ENCODE results near the gene DPYSL5.

DPYSL5 gene

DNA sequence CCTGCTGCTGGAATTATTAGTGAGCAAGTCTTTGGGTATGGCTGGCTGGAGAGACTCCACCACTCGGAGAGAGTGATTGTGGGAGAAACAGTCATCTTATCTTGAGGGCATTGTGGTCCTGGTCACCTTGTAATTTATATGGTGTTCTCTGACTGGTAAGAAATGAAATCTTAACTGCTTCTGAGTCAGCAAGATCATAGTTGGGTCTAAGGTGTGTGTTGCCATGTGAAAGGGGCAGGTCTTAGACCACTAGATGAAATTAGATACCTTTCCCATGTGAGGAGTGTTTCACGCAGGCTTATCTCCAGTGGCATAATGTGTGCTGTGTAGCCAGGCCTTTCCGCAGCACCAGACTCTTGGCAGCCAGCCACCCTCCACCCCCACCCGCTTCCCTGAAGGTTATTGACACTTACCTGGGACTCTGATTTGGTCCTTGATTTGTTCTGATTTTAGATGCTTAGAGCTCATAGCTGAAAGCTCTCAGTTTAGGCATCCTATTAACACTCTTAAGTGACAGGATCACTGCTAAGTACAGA is 130.2 kb downstream of the DPYSL5 start:
- DNase-seq (ENCODE audit: extremely low read depth, low read depth): no peak

DNA sequence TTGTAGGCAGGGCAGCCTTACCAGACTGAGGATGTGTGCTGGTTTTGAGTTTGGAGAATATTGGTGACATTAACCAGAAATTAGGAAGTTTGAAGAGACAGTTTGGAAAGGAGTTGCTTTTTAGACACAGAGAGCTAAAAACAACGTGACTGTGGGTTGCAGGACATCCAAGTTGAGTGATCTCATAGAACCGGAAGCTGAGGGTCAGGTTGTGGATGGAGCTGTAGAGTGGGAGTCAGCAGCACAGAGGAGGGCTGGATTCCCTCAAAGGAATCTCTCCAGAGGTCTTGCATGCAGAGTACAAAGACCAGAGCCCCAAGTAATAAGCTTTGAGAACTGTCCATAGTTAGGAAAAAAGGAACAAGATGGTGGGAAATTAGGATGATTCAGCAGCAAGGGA is 131.8 kb downstream of the DPYSL5 start:
- TF ChIP-seq, protein P1, sequence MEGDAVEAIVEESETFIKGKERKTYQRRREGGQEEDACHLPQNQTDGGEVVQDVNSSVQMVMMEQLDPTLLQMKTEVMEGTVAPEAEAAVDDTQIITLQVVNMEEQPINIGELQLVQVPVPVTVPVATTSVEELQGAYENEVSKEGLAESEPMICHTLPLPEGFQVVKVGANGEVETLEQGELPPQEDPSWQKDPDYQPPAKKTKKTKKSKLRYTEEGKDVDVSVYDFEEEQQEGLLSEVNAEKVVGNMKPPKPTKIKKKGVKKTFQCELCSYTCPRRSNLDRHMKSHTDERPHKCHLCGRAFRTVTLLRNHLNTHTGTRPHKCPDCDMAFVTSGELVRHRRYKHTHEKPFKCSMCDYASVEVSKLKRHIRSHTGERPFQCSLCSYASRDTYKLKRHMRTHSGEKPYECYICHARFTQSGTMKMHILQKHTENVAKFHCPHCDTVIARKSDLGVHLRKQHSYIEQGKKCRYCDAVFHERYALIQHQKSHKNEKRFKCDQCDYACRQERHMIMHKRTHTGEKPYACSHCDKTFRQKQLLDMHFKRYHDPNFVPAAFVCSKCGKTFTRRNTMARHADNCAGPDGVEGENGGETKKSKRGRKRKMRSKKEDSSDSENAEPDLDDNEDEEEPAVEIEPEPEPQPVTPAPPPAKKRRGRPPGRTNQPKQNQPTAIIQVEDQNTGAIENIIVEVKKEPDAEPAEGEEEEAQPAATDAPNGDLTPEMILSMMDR (IDR thresholded peaks at IDR 0.05; ENCODE audit: low read depth, low read length): no peak
- DNase-seq (ENCODE audit: extremely low read depth, low read depth): no peak

More for the DNA sequence above, 130.2 kb downstream of the DPYSL5 start:
- TF ChIP-seq, protein P1 (IDR thresholded peaks at IDR 0.05; ENCODE audit: low read depth, low read length): no peak

DNA sequence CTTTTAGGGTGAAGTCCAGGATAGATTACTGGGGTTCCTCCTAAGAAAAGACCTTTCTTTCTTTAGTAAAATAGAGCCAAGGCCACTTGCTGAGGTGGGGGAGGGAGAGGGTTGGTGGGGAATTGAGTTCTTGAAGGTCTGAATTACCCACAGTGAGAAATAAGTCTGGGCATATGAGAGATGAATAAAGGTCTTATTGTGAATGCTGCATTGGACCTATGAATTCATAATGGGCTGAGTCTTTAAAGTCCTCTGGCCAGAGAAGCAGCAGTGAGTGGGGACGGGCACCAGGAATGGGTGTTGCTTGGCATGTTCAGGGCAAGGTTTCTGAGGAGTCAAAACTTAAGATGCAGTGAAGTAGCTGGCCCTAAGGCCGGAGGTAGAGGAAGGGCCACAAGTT is 133.0 kb downstream of the DPYSL5 start:
- no peak for DNase-seq (ENCODE audit: extremely low read depth, low read depth)

DNA sequence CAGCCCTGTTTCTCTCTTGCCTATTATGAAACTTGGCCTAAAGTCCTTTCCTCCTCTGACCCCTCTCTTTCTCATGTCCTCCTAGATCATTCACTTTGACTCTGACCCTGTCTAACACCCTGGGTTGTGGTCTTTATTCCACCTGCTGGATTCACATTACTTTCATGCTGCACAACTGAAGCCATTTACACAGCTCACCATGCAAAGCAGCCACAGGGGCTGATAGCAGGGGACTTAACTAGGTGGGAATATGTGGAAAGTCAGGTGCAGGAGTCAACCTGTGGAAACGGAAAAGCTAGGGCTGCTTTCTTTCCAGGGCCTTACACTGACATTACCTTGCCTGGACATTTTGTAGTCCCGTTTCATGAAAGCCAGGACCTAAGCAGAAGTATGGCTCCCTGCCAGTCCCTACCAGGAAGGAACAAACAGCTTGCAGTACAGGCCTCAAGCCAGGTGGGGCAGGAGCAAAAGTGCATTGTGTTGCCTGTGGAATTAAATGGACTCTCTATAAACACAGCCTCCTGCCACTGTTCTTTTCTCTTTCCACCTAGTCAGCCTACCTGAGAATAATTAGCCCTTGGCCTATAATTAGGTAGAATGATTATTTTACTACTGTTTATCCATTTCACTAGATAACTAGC is 134.3 kb downstream of the DPYSL5 start:
- TF ChIP-seq, protein P1 (IDR thresholded peaks at IDR 0.05; ENCODE audit: low read depth, low read length): no peak; the same call in 1 of the 2 replicates
- DNase-seq (ENCODE audit: extremely low read depth, low read depth): no peak

More for the DNA sequence above, 133.0 kb downstream of the DPYSL5 start:
- TF ChIP-seq, protein P1 (IDR thresholded peaks at IDR 0.05; ENCODE audit: low read depth, low read length): no peak

DNA sequence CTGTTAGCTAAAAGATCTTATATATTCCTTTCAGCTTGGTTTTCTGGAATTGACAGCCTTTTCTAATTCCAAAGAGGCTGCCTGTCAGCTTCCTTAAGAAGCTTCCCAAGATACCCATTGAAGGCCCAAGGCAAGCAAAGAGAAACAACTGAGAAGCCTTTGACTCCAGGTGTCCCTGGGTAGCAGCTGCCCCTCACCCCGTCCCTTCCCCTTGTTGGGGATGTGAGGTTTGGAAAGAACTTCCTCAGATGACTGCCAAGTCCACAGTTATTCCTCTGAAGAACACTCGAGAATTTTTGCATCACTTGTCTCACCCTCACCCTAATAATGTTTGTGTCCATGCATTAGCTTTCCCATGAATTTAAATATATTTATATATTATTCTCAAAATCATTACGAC is 135.8 kb downstream of the DPYSL5 start:
- DNase-seq (ENCODE audit: extremely low read depth, low read depth): no peak
- TF ChIP-seq, protein P1 (IDR thresholded peaks at IDR 0.05; ENCODE audit: low read depth, low read length): no peak

DNA sequence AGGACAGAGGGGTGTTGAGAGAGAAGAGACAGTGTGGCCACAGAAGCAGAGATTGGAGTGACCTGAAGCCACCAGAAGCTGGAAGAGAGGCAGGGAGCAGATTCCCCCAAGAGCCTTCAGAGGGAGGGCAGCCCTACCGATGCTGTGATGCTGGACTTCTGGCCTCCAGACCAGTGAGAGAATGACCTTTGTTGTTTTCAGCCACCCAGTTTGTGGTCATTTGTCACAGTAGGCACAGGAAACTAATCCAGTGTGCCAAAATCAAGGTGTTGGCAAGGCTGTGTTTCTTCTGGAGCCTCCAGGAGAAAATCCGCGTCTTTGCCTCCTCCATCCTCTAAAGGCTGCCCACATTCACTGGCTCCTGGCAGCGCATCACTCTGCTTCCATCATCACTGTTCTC is 137.9 kb downstream of the DPYSL5 start:
- TF ChIP-seq, protein P1 (IDR thresholded peaks at IDR 0.05; ENCODE audit: low read depth, low read length): no peak
- no peak for DNase-seq (ENCODE audit: extremely low read depth, low read depth)

DNA sequence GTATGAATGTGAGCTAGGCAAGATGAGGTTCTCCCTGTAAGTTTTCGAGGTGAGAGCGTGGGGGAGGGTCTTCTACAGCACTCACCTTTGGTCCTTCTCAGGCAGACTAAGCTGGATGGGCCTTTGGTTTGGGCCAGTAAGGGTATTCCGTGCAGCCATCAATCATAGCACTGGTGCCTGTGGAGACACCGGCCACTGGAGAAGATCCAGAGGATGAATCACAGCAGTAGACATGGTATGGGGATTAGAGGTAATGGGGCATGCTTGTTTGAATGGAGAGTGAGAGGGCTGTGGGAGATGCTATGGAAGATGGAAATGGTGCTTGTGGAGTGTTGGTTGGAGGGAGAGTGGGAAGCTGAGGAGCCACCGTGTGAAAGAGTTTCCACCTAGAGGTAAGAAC is 138.6 kb downstream of the DPYSL5 start:
- DNase-seq (ENCODE audit: extremely low read depth, low read depth): no peak
- TF ChIP-seq, protein P1 (IDR thresholded peaks at IDR 0.05; ENCODE audit: low read depth, low read length): no peak
